GM21528 (cell line): ENCODE measurements around the gene BATF3.
A peak's percentile ranks its signal among the peaks of the same experiment; 100 is the strongest.
"Not testable (repeated sequence)": the region's sequence is repeated elsewhere in the genome, so short reads cannot be mapped to it uniquely, and the experiment has no call there.

Experiments used
- ATAC-seq: cut with Tn5 transposase; IDR thresholded peaks from one replicate; pipeline ENCODE4 v1.9.1; 2021; ENCODE audit warnings: mild to moderate bottlenecking, moderate library complexity; ENCODE audit not compliant: unreplicated experiment, low FRiP score

BATF3 gene

GRCh38 chr1:212699625-212700222, at the start of gene BATF3:
BATF3 (minus strand) TSS chr1:212699840; CDS start chr1:212699762, 78 bp downstream.
- ATAC-seq: peak; percentile 19

DNA sequence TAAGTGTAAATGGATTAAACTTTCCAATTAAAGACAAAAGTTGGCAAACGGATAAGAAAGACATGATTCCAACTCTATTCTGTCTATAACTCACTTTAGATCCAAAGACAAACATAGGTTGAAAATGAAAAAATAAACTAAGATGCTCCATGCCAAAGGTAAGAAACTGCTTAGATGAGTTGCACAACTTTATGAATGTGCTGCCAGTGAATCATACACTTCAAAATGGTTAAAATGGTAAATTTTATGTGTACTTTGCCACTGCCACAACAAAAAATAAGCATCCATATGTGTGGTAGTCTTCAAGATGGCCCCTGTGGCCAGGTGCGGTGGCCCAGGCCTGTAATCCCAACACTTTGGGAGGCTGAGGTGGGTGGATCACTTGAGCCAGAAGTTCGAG, 46.9 kb upstream of the BATF3 start:
- no peak for ATAC-seq

- no peak for ATAC-seq
Observed at GRCh38 chr1:212745303-212745702, 45.7 kb upstream of the BATF3 start.

DNA sequence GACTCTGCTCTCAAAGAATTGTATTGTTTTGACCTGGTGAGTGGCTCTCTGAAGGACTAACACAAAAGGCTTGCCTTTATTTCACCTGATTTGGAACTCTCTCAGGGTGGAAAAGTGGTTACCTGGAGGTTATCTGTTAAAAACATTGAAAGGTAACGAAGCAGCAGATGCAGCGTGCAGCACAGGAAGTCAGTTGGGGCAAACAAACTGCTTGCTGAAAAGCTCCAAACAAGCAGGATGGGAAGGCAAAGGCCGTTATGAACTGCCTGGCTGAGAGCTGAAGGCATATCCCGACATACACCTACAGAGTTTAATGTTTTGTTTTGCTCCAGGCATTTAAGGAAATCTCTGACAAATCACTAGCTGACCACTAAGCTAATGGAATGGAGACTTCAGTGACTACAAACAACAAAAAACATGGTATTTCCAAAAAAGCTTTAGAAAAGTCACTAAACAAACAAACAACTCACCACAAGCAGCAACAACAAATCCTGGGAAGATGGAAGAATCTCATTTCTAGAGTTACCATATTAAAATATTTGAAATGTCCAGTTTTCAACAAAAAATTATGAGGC, 44.3 kb upstream of the BATF3 start:
- no peak for ATAC-seq

DNA sequence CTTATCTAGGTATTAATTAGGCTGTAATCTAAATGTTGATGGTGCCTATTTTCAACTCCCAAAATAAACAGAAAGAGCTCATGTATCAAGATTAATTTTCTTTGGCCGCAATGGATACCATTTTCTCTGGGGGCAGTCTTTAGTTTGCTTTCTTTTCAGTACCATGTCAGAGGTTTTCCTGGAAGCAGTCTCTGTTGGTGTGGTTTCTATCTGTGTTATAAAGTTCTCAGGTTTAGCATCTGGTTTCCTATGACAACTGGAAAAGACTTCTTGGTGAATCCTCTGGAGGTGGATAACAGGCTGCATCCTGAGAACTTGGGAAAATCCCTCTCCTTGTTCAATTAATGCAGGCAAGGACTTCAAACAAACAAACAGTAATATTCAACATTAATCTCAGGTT, 38.7 kb upstream of the BATF3 start:
- ATAC-seq: no peak

GRCh38 chr1:212737559-212737958, 37.9 kb upstream of the BATF3 start:
- ATAC-seq: no peak

- ATAC-seq: no peak
Observed at GRCh38 chr1:212733109-212733508, 33.5 kb upstream of the BATF3 start.

DNA sequence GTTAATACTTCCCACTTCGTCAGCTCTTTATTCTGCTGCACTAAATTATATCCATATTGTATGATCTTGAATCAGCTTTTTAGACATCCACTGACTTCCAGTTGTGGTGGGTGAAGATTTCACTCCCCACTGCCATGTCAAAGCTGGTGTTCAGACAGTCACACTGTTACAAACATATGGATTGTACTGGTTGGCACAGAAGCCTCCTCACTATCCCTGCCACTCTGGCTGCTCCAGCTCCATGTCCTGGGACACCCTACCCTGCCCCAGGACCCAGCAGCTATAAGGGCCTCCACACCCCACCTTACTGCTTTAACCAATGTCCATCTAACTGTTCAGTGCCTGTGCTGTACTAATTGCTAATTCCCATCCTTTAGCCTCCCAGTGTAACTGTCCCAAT, 32.0 kb upstream of the BATF3 start:
- no peak for ATAC-seq

- ATAC-seq: no peak
Observed at GRCh38 chr1:212728606-212729005, 29.0 kb upstream of the BATF3 start.

GRCh38 chr1:212727386-212728181, 27.9 kb upstream of the BATF3 start:
- ATAC-seq: no peak

DNA sequence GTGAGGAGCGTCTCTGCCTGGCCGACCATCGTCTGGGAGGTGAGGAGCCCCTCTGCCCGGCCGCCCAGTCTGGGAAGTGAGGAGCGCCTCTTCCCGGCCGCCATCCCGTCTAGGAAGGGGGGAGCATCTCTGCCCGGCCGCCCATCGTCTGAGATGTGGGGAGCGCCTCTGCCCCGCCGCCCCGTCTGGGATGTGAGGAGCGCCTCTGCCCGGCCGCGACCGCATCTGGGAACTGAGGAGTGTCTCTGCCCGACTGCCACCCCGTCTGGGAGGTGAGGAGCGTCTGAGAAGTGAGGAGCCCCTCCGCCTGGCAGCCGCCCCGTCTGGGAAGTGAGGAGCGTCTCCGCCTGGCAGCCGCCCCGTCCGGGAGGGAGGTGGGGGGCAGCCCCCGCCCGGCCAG, 25.0 kb upstream of the BATF3 start:
- not testable (repeated sequence) for ATAC-seq

DNA sequence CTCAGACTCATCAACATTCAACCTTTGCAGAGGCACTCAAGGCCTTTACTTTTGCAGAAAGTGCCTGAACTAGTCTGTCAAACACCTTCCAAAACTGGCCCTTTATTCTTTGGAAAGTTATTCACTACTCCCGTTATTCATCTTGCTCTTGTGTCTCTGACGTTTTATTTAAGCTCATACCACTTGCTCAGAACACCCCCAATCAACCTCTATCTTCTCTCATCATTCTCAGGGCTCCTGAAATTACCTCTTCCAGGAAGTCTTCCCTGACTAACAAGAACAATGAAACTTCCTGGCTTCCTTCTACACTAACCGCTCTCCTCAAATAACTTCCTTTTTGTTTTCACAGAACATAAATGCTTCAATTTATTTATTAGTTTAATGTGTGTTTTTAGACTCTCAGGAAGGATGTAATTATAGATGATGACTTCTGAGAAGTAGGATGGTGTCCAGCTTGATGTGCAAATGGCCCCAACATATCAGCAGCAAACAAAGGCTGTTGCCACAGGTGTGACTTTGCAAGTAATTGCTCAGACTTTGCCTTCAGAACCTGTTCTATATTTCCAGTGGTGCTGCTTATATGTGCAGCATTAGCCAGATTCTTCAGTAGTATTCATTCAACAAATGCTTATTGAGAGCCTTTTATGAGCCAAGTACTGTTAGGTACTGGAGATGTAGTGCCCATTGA, 22.8 kb upstream of the BATF3 start:
- ATAC-seq: no peak

- ATAC-seq: no peak
Observed at GRCh38 chr1:212721388-212722247, 22.0 kb upstream of the BATF3 start.

DNA sequence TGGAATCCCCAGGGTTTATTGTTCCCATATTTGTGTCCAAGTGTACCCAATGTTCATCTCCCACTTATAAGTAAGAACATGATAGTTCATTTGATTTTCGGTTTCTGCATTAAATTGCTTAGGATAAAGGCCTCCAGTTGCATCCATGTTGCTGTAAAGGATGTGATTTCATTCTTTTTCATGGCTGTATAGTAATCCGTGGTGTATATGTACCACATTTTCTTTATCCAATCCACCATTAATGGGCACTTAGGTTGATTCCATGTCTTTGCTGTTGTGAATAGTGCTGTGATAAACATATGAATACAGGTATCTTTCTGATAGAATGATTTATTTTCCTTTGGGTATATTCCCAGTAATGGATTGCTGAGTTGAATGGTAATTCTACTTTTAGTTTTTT, 20.0 kb upstream of the BATF3 start:
- no peak for ATAC-seq

DNA sequence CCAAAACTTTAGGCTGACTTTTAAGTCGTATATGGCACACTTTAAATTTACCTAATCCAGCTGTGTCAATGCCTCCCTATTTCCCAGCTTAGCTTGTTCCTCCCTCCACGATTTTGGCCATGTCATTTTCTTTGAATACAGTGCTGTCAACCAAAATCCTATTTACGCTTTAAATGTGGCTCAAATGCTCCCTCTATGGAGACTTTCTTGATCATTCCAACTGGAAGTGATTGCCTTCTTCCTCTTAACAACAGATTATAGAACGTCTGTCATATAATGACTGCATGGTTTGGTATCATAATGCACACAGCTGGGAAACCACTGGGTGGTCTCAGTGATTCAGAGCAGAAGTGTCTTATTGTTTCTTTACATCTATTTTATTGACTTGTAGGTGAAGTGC, 18.9 kb upstream of the BATF3 start:
- ATAC-seq: no peak

- ATAC-seq: no peak
Observed at GRCh38 chr1:212716161-212716560, 16.5 kb upstream of the BATF3 start.

DNA sequence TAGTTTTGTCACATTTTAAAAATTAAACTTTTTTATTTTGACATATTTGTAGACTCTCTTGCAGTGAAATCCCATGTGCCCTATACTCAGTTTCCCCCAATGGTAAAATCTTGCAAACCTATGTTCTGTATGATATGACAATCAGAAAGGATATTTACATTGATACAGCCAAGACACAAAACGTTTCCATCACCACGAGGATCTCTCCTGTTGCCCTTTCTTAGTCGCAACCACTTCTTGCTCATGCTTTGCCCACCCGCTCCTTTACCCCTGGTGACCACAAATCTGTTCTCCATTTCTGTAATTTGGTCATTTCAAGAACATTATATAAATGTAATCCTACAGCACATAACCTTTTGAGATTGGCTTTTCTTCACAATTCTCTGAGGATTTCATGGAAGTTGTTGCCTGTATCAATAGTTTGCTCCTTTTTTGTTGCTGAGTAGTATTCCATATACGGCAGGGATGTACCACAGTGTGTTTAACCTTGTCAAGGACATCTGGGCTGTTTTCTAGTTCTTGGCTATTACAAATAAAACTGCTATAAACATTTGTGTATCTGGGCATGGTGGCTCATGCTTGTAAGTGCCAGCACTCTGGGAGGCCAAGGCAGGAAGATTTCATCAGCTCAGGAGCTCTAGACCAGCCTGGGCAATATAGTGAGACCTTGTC, 14.0 kb upstream of the BATF3 start:
- ATAC-seq: no peak

- no peak for ATAC-seq
Observed at GRCh38 chr1:212712451-212713303, 13.0 kb upstream of the BATF3 start.

DNA sequence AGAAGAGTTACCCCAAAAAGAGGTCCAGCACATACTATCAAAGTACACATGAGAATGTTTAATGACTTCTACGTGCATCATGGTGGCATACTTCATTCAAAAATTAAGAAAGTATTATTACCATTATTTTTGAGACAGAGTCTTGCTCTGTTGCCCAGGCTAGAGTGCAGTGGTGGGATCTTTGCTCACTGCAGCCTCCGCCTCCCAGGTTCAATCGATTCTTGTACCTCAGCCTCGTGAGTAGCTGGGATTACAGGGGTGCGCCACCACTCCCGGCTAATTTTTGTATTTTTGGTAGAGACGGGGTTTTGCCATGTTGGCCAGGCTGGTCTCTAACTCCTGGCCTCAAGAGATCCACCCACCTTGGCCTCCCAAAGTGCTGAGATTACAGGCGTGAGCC, 12.3 kb upstream of the BATF3 start:
- not testable (repeated sequence) for ATAC-seq
